HEK293T (cell line): ENCODE results near the gene LRRC14B.
"Not testable (repeated sequence)": the region's sequence is repeated elsewhere in the genome, so short reads cannot be mapped to it uniquely, and the experiment has no call there.

Source experiments
- FOXA1 ChIP-seq: fragments of 450-650 bp; IDR thresholded peaks from 2 replicates; pipeline ENCODE4 v1.6.1; 2016; ENCODE audit warnings: mild to moderate bottlenecking
- HDGF ChIP-seq: fragments of 450-650 bp; IDR thresholded peaks from 2 replicates; pipeline ENCODE4 v1.6.1; 2017; ENCODE audit warnings: antibody characterized with exemption, borderline replicate concordance
- SUZ12 ChIP-seq: fragments of 450-650 bp; IDR thresholded peaks from 2 replicates; pipeline ENCODE4 v1.6.1; 2016; ENCODE audit warnings: mild to moderate bottlenecking

GRCh38 chr5:217494-218456 is 26.5 kb downstream of the LRRC14B start, which contains the start of the genes CCDC127 and SDHA:
- TF ChIP-seq HDGF, FOXA1, SUZ12: not testable (repeated sequence)
